Suppressor macrophage (primary cell): ENCODE results near the gene DOCK4.

ENCODE experiments used
- DNase-seq, 4 experiments: peaks; one replicate each; pipeline ENCODE4 v3.0.0-alpha.2; 2020 to 2022

The DOCK4 gene

GRCh38 chr7:111718886-111719285 lies 487.3 kb downstream of the DOCK4 start:
- no peak for DNase-seq

DNA sequence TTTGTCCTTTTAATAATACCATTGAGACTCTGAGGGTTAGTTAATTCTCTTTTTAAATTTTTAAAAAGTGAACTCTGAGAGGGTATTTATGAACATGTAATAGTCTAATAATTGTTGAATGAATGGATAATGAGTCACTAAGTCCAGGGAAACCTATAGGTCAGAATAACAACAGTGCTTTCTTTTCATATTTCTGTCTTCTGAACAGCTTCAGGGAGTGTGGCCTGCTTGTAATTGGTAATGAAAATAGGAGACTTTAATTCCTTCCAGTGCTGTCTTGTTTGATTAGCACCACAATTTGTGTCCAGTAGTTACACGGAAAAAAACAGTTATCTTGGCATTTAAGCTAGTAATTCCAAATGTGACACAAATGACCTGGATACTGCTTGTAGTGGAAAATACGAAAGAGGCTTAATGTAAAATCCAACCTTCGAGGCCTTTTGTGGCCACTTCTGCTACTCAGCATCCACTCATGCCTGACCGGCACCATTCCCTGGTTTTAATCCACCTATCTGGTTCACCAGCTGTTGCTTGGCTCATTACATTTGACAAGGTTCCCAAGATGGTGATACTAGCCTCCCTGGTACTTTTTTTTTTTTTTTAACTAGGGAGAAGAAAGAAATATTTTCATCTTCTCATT lies 494.7 kb downstream of the DOCK4 start:
- no peak for DNase-seq

DNA sequence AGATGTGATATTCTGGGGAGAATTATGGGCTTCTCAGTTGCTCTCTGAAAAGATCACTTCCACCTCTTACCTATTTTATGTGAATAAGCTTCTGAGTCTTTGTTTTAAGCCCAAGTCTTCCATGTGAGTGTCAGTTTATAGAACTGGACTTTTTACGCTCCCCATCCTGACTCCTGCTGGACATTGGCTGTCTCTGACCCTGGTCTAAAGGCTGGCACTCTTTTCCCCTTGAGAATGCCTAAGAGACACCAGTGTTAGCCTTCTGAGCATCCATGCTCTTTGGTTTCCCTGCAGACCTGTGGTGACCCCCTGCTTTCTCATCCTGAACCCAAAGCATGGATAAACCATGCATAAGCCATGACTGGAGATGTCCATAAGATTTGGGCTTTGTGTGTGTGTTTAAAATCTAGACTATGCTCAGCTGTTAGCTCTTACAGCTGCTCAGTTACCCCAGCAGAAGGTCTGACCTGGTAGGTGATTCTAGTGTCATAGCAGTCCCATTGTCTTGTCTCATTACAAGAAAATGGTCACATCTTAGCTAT lies 495.3 kb downstream of the DOCK4 start:
- DNase-seq, result no peak

DNA sequence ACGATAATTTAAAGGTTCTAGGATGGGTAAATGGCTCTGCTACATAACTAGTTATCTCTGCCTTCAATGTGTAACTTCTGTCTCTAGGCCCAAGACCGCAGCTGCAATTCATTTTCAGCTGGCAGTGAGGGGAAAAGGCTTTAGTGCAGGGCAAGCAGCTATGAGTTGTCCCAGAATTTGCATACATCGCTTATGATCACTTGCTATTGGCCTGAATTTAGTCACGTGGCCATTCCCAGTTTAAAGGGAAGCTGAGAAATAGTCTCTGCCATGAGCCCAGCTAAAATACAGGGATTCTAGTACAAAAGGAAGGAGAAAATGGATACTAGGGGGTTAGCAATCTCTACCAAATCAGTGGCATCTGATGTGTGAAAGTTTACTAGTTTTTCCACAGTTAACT lies 498.1 kb downstream of the DOCK4 start:
- DNase-seq, result no peak

DNA sequence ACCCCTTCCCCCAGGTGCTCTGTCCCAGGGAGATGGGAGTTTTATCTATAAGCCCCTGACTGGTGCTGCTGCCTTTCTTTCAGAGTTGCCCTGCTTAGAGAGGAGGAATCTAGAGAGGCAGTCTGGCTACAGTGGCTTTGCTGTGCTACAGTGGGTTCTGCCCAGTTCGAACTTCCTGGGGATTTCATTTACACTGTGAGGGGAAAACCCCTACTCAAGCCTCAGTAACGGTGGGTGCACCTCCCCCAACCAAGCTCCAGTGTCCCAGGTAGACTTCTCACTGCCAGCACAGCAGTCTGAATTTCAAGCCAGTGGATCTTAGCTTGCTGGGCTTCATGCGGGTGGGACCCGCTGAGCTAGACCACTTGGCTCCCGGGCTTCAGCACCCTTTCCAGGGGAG lies 500.4 kb downstream of the DOCK4 start:
- DNase-seq, result no peak

- no peak for DNase-seq
These were observed 508.4 kb downstream of the DOCK4 start for GRCh38 chr7:111697771-111698170.

GRCh38 chr7:111694376-111694775 lies 511.8 kb downstream of the DOCK4 start:
- DNase-seq, result no peak

DNA sequence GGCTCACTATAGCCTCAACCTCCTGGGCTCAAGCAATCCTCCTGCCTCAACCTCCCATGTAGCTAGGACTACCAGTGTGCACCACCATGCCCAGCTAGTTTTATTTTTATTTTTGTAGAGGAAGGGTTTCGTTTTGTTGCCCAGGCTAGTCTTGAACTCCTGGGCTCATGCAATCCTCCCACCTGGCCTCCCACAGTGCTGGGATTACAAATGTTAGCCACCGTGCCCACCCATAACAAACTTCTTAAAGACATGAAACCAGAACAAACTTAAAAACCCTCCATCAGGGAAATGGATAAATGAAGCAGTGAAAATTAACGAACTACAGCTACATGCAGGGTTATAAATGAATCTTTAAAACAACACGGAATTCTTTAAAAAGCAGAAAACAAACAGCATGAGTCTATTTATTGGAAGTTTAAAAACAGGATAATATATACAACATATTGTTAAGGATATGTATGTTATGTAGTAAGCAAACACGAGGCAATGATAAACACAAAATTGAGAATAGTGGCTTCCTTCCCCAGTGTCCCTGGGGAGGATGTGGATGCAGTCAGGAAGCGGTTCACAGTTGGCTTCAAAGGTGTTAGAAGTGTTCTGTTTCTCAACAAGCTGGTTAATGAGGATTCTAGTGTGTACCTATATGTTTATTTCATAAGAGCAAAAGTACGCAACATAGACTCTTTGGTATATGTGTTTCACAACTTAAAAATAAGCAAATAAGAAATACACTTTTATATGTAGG lies 515.7 kb downstream of the DOCK4 start:
- DNase-seq, result no peak

- DNase-seq, result no peak
These were observed 520.9 kb downstream of the DOCK4 start for GRCh38 chr7:111685349-111685748.

DNA sequence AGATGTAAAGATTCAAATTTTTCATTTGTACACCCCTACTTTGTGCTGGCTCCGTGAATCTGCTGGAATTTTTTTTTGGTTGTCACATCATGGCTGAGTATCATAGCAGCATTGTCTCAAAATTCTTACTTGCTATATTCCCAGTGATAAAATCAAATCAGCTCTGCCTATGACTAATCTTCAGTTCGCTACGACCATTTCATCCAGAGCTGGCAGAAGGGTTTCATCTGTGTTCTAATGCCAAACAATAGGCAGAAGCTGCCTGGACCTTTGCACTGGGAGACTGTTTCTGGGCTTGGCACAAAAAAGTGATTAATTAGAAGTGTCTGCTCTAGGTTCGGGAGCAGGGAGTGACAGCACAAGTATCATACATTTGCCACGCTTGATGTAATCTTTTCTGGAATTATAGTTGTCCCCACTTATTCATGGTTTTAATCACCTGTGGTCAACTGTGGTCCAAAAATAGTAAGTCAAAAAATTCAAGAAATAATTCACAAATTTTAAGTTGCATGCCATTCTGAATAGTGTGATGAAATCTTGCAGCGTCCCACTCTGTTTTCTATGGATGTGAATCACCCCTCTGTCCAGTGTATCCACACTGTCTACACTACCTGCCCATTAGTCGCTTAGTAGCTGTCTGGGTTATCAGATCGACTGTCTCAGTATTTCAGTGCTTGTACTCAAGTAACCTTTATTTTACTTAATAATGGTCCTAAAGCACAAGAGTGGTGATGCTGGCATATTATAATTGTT lies 523.4 kb downstream of the DOCK4 start:
- DNase-seq, result no peak

DNA sequence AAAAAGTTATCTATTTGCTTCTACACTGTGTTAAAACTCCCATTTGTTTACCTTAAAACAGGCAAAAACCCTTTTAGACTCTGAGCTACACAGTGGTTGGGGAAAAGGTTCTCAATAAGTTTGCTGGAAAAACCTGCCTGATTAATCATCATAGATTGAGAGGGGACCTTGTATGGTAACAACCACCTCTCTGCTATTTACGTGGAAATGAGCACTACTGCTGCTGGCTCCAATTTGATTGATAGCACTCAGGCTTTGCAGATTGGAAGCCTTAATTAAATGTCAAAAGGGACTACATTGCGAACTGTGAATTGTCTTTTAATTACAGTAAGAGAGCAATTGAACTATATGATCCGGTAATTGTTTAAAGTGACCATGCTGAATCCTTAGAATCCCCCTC lies 525.0 kb downstream of the DOCK4 start:
- DNase-seq, result no peak

DNA sequence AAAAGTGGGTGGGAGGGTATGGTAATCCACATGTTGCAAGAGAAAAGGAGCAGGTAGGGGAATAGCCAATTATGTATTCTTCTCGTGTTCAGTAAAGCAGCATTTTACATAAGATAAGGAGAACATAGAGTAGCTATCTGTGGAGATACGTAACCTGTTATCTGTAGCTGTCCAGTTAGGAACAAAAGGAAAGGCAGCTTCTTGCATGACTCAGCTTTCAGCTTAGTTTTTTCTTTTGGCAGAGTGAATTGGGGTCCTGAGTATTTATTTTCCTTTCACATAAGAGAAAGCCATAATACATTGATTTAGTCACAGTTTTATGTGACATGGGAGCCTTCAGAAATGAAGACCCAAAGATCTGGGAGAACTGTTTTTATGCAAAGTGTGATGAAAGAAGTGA lies 527.2 kb downstream of the DOCK4 start:
- DNase-seq, result no peak

GRCh38 chr7:111678281-111678680 lies 527.9 kb downstream of the DOCK4 start:
- DNase-seq, result no peak

DNA sequence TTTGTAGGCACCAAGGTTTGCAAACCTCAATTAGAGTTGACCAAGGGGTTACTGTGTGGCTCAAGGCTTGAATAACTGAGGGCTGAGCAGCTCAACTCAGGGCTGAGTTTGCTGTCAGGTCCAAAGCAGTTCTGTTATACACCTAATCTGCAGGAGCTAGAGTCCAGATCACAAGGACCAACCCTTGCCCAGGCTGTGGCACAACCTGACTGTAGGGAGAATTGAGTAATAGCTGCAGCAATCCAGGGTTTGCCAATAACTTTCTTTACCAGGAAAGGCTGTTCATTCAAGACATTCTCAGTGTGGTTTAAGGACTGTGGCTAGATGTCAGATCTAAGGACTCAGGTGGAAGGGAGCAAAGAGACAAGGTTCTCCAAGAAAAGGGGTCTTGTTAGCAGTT lies 528.4 kb downstream of the DOCK4 start:
- no peak for DNase-seq

DNA sequence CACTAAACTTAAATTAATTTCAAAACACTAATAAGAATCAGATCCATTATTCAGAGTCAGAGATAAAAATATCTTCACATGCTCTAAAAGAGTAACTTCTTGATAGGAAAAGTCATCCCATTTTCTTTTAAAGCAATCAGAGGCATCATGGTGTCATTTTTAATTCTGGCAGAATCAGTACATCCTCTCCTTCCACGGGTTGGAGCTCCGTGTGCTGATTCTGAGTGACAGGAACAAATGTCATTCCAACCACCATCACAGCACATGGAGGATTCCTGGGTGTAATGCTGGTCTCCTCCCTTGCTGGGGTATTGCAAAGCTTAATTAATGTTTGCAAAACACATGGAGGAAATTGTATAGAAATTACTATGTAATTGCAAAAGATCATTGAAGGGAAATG lies 529.4 kb downstream of the DOCK4 start:
- no peak for DNase-seq
